NCI-H510A treated with DMSO at 0.1 percent for 48 hours (cell line): Measurements from ENCODE around the gene FAM151B.

Experiments used
- DNase-seq: peaks from one replicate; lab custom pipeline; 2025; lab: John Stamatoyannopoulos, UW

The FAM151B gene

DNA sequence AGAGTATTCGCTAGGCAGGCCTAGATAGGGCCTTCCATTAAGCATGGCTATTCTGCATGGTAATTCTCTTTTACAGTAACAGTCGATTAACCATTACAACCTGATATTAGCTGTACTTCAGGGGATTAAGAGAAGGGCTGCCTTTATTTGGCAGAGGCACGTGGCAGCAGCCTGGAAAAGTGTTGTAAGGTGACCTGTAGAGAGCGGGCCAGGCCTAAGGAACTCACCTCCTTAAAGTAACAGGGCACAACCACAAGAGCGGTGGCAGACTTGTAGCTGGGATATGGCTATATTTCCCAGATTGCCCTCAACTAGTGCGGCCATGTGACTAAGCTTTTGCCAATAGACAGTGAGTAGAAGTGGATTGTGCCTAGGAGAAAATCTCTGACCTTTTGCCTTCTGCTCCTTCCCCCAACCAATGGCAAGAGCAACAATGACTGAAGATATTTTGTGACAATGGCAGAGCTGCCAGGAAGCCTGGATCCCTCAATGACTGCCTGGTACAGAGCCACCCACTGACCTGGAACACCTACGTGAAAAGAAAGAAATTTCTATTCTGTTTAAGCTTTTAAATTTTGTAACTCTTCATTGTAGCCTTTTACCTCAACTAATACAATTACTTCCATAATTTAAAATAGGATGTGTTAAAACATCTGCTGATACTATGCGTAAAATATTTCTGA lies 101.1 kb downstream of the FAM151B start:
- DNase-seq: no peak

DNA sequence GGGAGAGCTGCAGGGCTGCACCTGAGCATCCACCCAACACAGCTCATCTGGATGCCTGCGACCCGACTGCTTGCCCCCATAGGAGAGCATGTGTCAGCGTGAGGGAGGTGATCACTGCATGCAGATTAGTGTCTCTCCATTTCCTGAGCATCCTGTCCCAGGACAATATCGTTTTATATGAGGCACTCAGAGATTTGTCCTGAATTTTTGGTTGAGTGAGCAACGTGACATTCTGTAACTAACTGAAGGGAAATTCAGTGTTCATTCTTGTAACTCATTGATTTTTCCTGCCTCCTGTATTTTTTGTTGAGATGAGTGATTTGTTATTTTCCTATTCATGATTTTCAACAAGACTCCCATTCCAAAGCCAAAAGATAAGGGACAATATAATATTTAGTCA lies 102.9 kb downstream of the FAM151B start:
- no peak for DNase-seq

GRCh38 chr5:80591352-80591751 lies 103.5 kb downstream of the FAM151B start:
- no peak for DNase-seq

DNA sequence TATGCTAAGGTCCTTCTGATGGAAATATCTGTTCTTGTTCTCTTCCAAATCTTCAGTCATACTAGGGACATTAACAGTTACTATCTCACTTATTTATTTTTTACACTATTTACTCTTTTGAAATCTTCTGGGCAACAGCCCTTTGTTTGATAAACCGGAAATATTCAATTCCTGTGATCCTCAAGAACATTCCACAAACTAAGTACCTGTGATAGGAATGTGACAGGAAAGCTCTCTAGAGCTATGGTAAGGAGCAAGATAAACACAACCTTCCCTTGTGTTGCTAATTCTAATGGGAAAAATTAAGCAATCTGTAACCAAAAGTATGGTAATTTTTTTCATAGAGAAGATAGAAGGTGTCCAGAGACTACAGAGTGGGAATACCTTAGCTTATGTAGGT lies 104.2 kb downstream of the FAM151B start:
- no peak for DNase-seq
